GM23248 (cell line): Measurements from ENCODE around the gene SUSD4.

Source experiments
- EZH2 ChIP-seq: fragments of 200-600 bp; sonication (generic); IDR thresholded peaks from 2 replicates; pipeline ENCODE4 v1.6.1; 2018; ENCODE audit warnings: antibody characterized with exemption, mild to moderate bottlenecking; ENCODE audit not compliant: insufficient read depth, poor library complexity, severe bottlenecking
- EZH2phosphoT487 ChIP-seq: fragments of 200-600 bp; sonication (generic); IDR thresholded peaks from 2 replicates; pipeline ENCODE4 v1.6.1; 2018; ENCODE audit warnings: antibody characterized with exemption, moderate library complexity, mild to moderate bottlenecking, low read depth; ENCODE audit not compliant: insufficient read depth

GRCh38 chr1:223312705-223313414, 51.1 kb downstream of the SUSD4 start:
- no peak for TF ChIP-seq EZH2
- no peak for TF ChIP-seq EZH2phosphoT487
